Aorta (tissue), 5 donors: ENCODE measurements around the gene KCNJ1. TPM values are rescaled to one million over a fixed set of nuclear protein-coding genes. Genes with fewer than 3 reads are reported as not detected.

Experiments used
- ATAC-seq: fragments of 200-7000 bp; cut with Tn5 transposase; one replicate; pipeline ENCODE4 v1.9.1; 2022; ENCODE audit warnings: moderate library complexity; ENCODE audit not compliant: low FRiP score
- DNase-seq, 2 donors: peaks; one replicate each; pipeline ENCODE4 v3.0.0-alpha.2; 2020
- H3K27ac ChIP-seq, 2 donors: one replicate each; pipeline ENCODE4 v1.5.1; 2013; ENCODE audit warnings: low read length in 2 of 2, mild to moderate bottlenecking in 2 of 2, moderate library complexity in 2 of 2, control low read depth in 1 of 2, inconsistent platforms in 1 of 2, low read depth in 1 of 2
- H3K27me3 ChIP-seq, 2 donors: one replicate each; pipeline ENCODE4 v1.6.1; 2013; ENCODE audit warnings: control low read depth in 1 of 2, low read length in 1 of 2, mild to moderate bottlenecking in 1 of 2, moderate library complexity in 1 of 2; ENCODE audit not compliant: insufficient read depth in 2 of 2, control insufficient read depth in 1 of 2
- H3K36me3 ChIP-seq, 2 donors: one replicate each; pipeline ENCODE4 v1.6.1; 2013; ENCODE audit warnings: control low read depth in 1 of 2, low read length in 1 of 2, mild to moderate bottlenecking in 1 of 2; ENCODE audit not compliant: insufficient read depth in 2 of 2, control insufficient read depth in 1 of 2
- H3K4me1 ChIP-seq, 2 donors: one replicate each; pipeline ENCODE4 v1.6.1; 2013; ENCODE audit warnings: low read length in 2 of 2, control low read depth in 1 of 2, mild to moderate bottlenecking in 1 of 2, moderate library complexity in 1 of 2; ENCODE audit not compliant: insufficient read depth in 2 of 2, control insufficient read depth in 1 of 2
- H3K4me3 ChIP-seq, 2 donors: one replicate each; pipeline ENCODE4 v1.5.1; 2013; ENCODE audit warnings: low read length in 2 of 2, control low read depth in 1 of 2, mild to moderate bottlenecking in 1 of 2
- H3K9me3 ChIP-seq: one replicate; pipeline ENCODE4 v1.6.1; 2013; ENCODE audit warnings: mild to moderate bottlenecking, low read length; ENCODE audit not compliant: control insufficient read depth
- WGBS, 2 donors: extraction: QIAGEN DNeasy Blood & Tissue Kit; methylation state at CpG; one replicate each; pipeline ENCODE4 v1.1.7; 2013; 5-methylcytosine and 5-hydroxymethylcytosine counted together
- intact Hi-C, 2 donors: fragments of 100-400 bp; cut with DNase I; formaldehyde crosslinking; loops; one replicate each; pipeline versions ENCODE4 v1.14.2 to v1.15.0; 2022
- polyA plus RNA-seq, 2 donors: library from polyadenylated mRNA; stranded (reverse); fragments of 200-250 nt; gene quantifications; one replicate each; pipeline ENCODE4 v1.2.3, GENCODE V29; 2013
- total RNA-seq, 2 donors: library from RNA; stranded (reverse); fragmentation: NEBNext Ultra II Directional; extraction: Animal tissue kit (Norgen Biotek cat#: 25700); gene quantifications; one replicate each; pipeline ENCODE4 v1.2.1, GENCODE V29; 2021
- donor health status: healthy with polysubstance abuse.
- donor health status: Bipolar disorder and iron deficiency.
- donor health status: DM: no; HTN: no; CAD: no.
- donor health status: DM: no; HTN: no; CAD: no.
- donor health status: DM: yes; HTN: yes; CAD: no.

The KCNJ1 gene
- total and polyA plus RNA-seq, 4 donors, result 0.19 to 0.24 TPM; not detected in 2

GRCh38 chr11:128895526-128895925, 28.4 kb upstream of the KCNJ1 start:
- intact Hi-C loops, result no loop called here
- WGBS, 2 donors, result 96% methylated on average over 9 of the region's 9 CpGs
- H3K4me1 ChIP-seq, result peaks cover 0 to 4% of the 10 kb centered on the region in 2 donors

GRCh38 chr11:128894685-128895084, 27.6 kb upstream of the KCNJ1 start:
- Histone ChIP-seq H3K9me3 (no peaks in the 10 kb centered on the region), H3K27ac (no peak overlapping the region), H3K4me3 (no peak overlapping the region), H3K36me3 (no peaks in the 10 kb centered on the region), H3K4me1 (peaks cover 0 to 4% of the 10 kb centered on the region in 2 donors), H3K27me3 (no peaks in the 10 kb centered on the region)
- ATAC-seq, result no peak
- intact Hi-C loops, result no loop called here
- WGBS, 2 donors, result 13 to 23% methylated on average over 6 of the region's 6 CpGs
- no peak for DNase-seq

More at GRCh38 chr11:128895526-128895925, 28.4 kb upstream of the KCNJ1 start:
- no peaks in the 10 kb centered on the region for H3K36me3 ChIP-seq
- peak; percentile 16 for ATAC-seq
- no peaks in the 10 kb centered on the region for H3K27me3 ChIP-seq
- no peak overlapping the region for H3K27ac ChIP-seq
- H3K4me3 ChIP-seq, result no peak overlapping the region
- DNase-seq, result no peak
- H3K9me3 ChIP-seq, result no peaks in the 10 kb centered on the region

GRCh38 chr11:128894286-128894681, 27.2 kb upstream of the KCNJ1 start:
- H3K9me3 ChIP-seq, result no peaks in the 10 kb centered on the region
- H3K36me3 ChIP-seq, result no peaks in the 10 kb centered on the region
- H3K27ac ChIP-seq, result no peak overlapping the region
- no peak overlapping the region for H3K4me3 ChIP-seq
- ATAC-seq (no peak), DNase-seq (no peak)
- peaks cover 0 to 4% of the 10 kb centered on the region in 2 donors for H3K4me1 ChIP-seq
- WGBS, 2 donors, result 88 to 90% methylated on average over 3 of the region's 3 CpGs
- intact Hi-C loops, result no loop called here
- no peaks in the 10 kb centered on the region for H3K27me3 ChIP-seq

- H3K4me3 ChIP-seq, result no peak overlapping the region
- H3K36me3 ChIP-seq, result no peaks in the 10 kb centered on the region
- peaks cover 0 to 4% of the 10 kb centered on the region in 2 donors for H3K4me1 ChIP-seq
- intact Hi-C loops, result no loop called here
- no peak overlapping the region for H3K27ac ChIP-seq
- ATAC-seq (no peak), DNase-seq (no peak)
- no peaks in the 10 kb centered on the region for H3K27me3 ChIP-seq
- H3K9me3 ChIP-seq, result no peaks in the 10 kb centered on the region
- WGBS, 2 donors, result 70% methylated on average over 9 of the region's 9 CpGs
These were observed 26.6 kb upstream of the KCNJ1 start for GRCh38 chr11:128893578-128894285.

- H3K4me1 ChIP-seq, result peaks cover 0 to 4% of the 10 kb centered on the region in 2 donors
These were observed 25.9 kb upstream of the KCNJ1 start for GRCh38 chr11:128892866-128893565.

GRCh38 chr11:128891913-128892398, 24.9 kb upstream of the KCNJ1 start:
- DNase-seq (no peak), ATAC-seq (no peak)
- Histone ChIP-seq H3K9me3 (no peaks in the 10 kb centered on the region), H3K36me3 (no peaks in the 10 kb centered on the region), H3K4me3 (no peak overlapping the region), H3K27ac (no peak overlapping the region), H3K27me3 (no peaks in the 10 kb centered on the region), H3K4me1 (peaks cover 0 to 4% of the 10 kb centered on the region in 2 donors)
- intact Hi-C loops, result no loop called here
- 84 to 88% methylated on average over 6 of the region's 6 CpGs for WGBS, 2 donors

More at GRCh38 chr11:128892866-128893565, 25.9 kb upstream of the KCNJ1 start:
- Histone ChIP-seq H3K27me3 (no peaks in the 10 kb centered on the region), H3K36me3 (no peaks in the 10 kb centered on the region), H3K27ac (no peak overlapping the region), H3K4me3 (no peak overlapping the region), H3K9me3 (no peaks in the 10 kb centered on the region)
- 86 to 88% methylated on average over 4 of the region's 4 CpGs for WGBS, 2 donors
- intact Hi-C loops, result no loop called here
- ATAC-seq (no peak), DNase-seq (no peak)

- no peaks in the 10 kb centered on the region for H3K9me3 ChIP-seq
- peak in 1 of 2 donors; percentile 73 for DNase-seq
- intact Hi-C loops, result no loop called here
- no peaks in the 10 kb centered on the region for H3K36me3 ChIP-seq
- WGBS, 2 donors, result 0 to 1% methylated on average over 63 to 85 of the region's 85 CpGs
- H3K27ac ChIP-seq, result no peak within 1 kb of the TSS
- ATAC-seq, result peak; percentile 39
- H3K4me1 ChIP-seq, result peaks cover 0 to 4% of the 10 kb centered on the region in 2 donors
- H3K27me3 ChIP-seq, result no peaks in the 10 kb centered on the region
- peak within 1 kb of the TSS; percentile 1 to 42 for H3K4me3 ChIP-seq
These were observed 23.7 kb upstream of the KCNJ1 start, which contains the start of gene KCNJ5 for GRCh38 chr11:128890543-128891368. Gene KCNJ5, plus strand, starts transcription at chr11:128891356. Its CDS starts 19,918 bp downstream, at chr11:128911274.

GRCh38 chr11:128890216-128890542, 23.1 kb upstream of the KCNJ1 start:
- Histone ChIP-seq H3K36me3 (no peaks in the 10 kb centered on the region), H3K27me3 (no peaks in the 10 kb centered on the region), H3K4me1 (peaks cover 0 to 4% of the 10 kb centered on the region in 2 donors), H3K4me3 (no peak overlapping the region), H3K27ac (no peak overlapping the region), H3K9me3 (no peaks in the 10 kb centered on the region)
- no peak for DNase-seq
- intact Hi-C loops, result no loop called here
- ATAC-seq, result no peak
- WGBS, 2 donors, result 37% methylated on average over 9 of the region's 9 CpGs
